ENCODE results near the gene LARP1B.
"Not testable (repeated sequence)": the region's sequence is repeated elsewhere in the genome, so short reads cannot be mapped to it uniquely, and the experiment has no call there.

The LARP1B gene

GRCh38 chr4:128232719-128233118 lies 171.6 kb downstream of the LARP1B start:
- Histone ChIP-seq H3K36me3 (ENCODE audit: control insufficient read depth, low read depth, low read length) (no peaks in the 10 kb centered on the region), H3K4me1 (ENCODE audit: control insufficient read depth, low read depth, low read length) (no peaks in the 10 kb centered on the region), H3K4me3 (ENCODE audit: low read length) (no peak overlapping the region), H3K9ac (ENCODE audit: low read length) (no peak overlapping the region), H3K27me3 (ENCODE audit: control insufficient read depth, insufficient read depth, low read length) (no peaks in the 10 kb centered on the region), H3K27ac (ENCODE audit: low read length) (no peak overlapping the region), H3K9me3 (ENCODE audit: control insufficient read depth, low read depth, low read length) (no peaks in the 10 kb centered on the region)

GRCh38 chr4:128234836-128235235 lies 173.7 kb downstream of the LARP1B start:
- H3K27me3 ChIP-seq (ENCODE audit: control insufficient read depth, insufficient read depth, low read length), result no peaks in the 10 kb centered on the region
- H3K9me3 ChIP-seq (ENCODE audit: control insufficient read depth, low read depth, low read length), result no peaks in the 10 kb centered on the region
- no peak overlapping the region for H3K9ac ChIP-seq (ENCODE audit: low read length)
- H3K36me3 ChIP-seq (ENCODE audit: control insufficient read depth, low read depth, low read length), result no peaks in the 10 kb centered on the region
- H3K4me1 ChIP-seq (ENCODE audit: control insufficient read depth, low read depth, low read length), result no peaks in the 10 kb centered on the region
- H3K4me3 ChIP-seq (ENCODE audit: low read length), result no peak overlapping the region
- no peak overlapping the region for H3K27ac ChIP-seq (ENCODE audit: low read length)

GRCh38 chr4:128241019-128241418 lies 179.9 kb downstream of the LARP1B start:
- Histone ChIP-seq H3K9me3 (ENCODE audit: control insufficient read depth, low read depth, low read length) (peaks cover 5% of the 10 kb centered on the region), H3K27me3 (ENCODE audit: control insufficient read depth, insufficient read depth, low read length) (no peaks in the 10 kb centered on the region), H3K9ac (ENCODE audit: low read length) (no peak overlapping the region), H3K4me1 (ENCODE audit: control insufficient read depth, low read depth, low read length) (no peaks in the 10 kb centered on the region), H3K4me3 (ENCODE audit: low read length) (no peak overlapping the region), H3K27ac (ENCODE audit: low read length) (no peak overlapping the region), H3K36me3 (ENCODE audit: control insufficient read depth, low read depth, low read length) (no peaks in the 10 kb centered on the region)

GRCh38 chr4:128241425-128241913 lies 180.4 kb downstream of the LARP1B start:
- Histone ChIP-seq H3K4me3 (ENCODE audit: low read length) (no peak overlapping the region), H3K9ac (ENCODE audit: low read length) (no peak overlapping the region), H3K27me3 (ENCODE audit: control insufficient read depth, insufficient read depth, low read length) (no peaks in the 10 kb centered on the region), H3K9me3 (ENCODE audit: control insufficient read depth, low read depth, low read length) (peaks cover 5% of the 10 kb centered on the region), H3K36me3 (ENCODE audit: control insufficient read depth, low read depth, low read length) (no peaks in the 10 kb centered on the region), H3K4me1 (ENCODE audit: control insufficient read depth, low read depth, low read length) (no peaks in the 10 kb centered on the region), H3K27ac (ENCODE audit: low read length) (no peak overlapping the region)

GRCh38 chr4:128241981-128242380 lies 180.9 kb downstream of the LARP1B start:
- Histone ChIP-seq H3K4me1 (ENCODE audit: control insufficient read depth, low read depth, low read length) (no peaks in the 10 kb centered on the region), H3K27me3 (ENCODE audit: control insufficient read depth, insufficient read depth, low read length) (no peaks in the 10 kb centered on the region), H3K27ac (ENCODE audit: low read length) (no peak overlapping the region), H3K9ac (ENCODE audit: low read length) (no peak overlapping the region), H3K36me3 (ENCODE audit: control insufficient read depth, low read depth, low read length) (no peaks in the 10 kb centered on the region), H3K4me3 (ENCODE audit: low read length) (no peak overlapping the region), H3K9me3 (ENCODE audit: control insufficient read depth, low read depth, low read length) (peaks cover 7% of the 10 kb centered on the region)

GRCh38 chr4:128242601-128243000 lies 181.5 kb downstream of the LARP1B start:
- Histone ChIP-seq H3K9ac (ENCODE audit: low read length) (no peak overlapping the region), H3K9me3 (ENCODE audit: control insufficient read depth, low read depth, low read length) (peaks cover 12% of the 10 kb centered on the region), H3K36me3 (ENCODE audit: control insufficient read depth, low read depth, low read length) (no peaks in the 10 kb centered on the region), H3K4me1 (ENCODE audit: control insufficient read depth, low read depth, low read length) (no peaks in the 10 kb centered on the region), H3K4me3 (ENCODE audit: low read length) (no peak overlapping the region), H3K27ac (ENCODE audit: low read length) (no peak overlapping the region), H3K27me3 (ENCODE audit: control insufficient read depth, insufficient read depth, low read length) (no peaks in the 10 kb centered on the region)

GRCh38 chr4:128244379-128244778 lies 183.3 kb downstream of the LARP1B start:
- H3K9me3 ChIP-seq (ENCODE audit: control insufficient read depth, low read depth, low read length), result peaks cover 26% of the 10 kb centered on the region
- no peak overlapping the region for H3K27ac ChIP-seq (ENCODE audit: low read length)
- H3K9ac ChIP-seq (ENCODE audit: low read length), result no peak overlapping the region
- no peak overlapping the region for H3K4me3 ChIP-seq (ENCODE audit: low read length)
- H3K27me3 ChIP-seq (ENCODE audit: control insufficient read depth, insufficient read depth, low read length), result no peaks in the 10 kb centered on the region
- H3K36me3 ChIP-seq (ENCODE audit: control insufficient read depth, low read depth, low read length), result no peaks in the 10 kb centered on the region
- H3K4me1 ChIP-seq (ENCODE audit: control insufficient read depth, low read depth, low read length), result no peaks in the 10 kb centered on the region

- H3K4me3 ChIP-seq (ENCODE audit: low read length); H3K36me3 ChIP-seq (ENCODE audit: control insufficient read depth, low read depth, low read length); H3K4me1 ChIP-seq (ENCODE audit: control insufficient read depth, low read depth, low read length); H3K27ac ChIP-seq (ENCODE audit: low read length); H3K9ac ChIP-seq (ENCODE audit: low read length); H3K27me3 ChIP-seq (ENCODE audit: control insufficient read depth, insufficient read depth, low read length): not testable (repeated sequence)
- H3K9me3 ChIP-seq (ENCODE audit: control insufficient read depth, low read depth, low read length), result peaks cover 33% of the 10 kb centered on the region
Measured at GRCh38 chr4:128245391-128245790, 184.3 kb downstream of the LARP1B start.

GRCh38 chr4:128247906-128248305 lies 186.8 kb downstream of the LARP1B start:
- H3K9ac ChIP-seq (ENCODE audit: low read length), result no peak overlapping the region
- H3K4me1 ChIP-seq (ENCODE audit: control insufficient read depth, low read depth, low read length), result no peaks in the 10 kb centered on the region
- H3K9me3 ChIP-seq (ENCODE audit: control insufficient read depth, low read depth, low read length), result peaks cover 41% of the 10 kb centered on the region
- H3K27me3 ChIP-seq (ENCODE audit: control insufficient read depth, insufficient read depth, low read length), result no peaks in the 10 kb centered on the region
- H3K36me3 ChIP-seq (ENCODE audit: control insufficient read depth, low read depth, low read length), result no peaks in the 10 kb centered on the region
- H3K4me3 ChIP-seq (ENCODE audit: low read length), result no peak overlapping the region
- no peak overlapping the region for H3K27ac ChIP-seq (ENCODE audit: low read length)

- H3K9me3 ChIP-seq (ENCODE audit: control insufficient read depth, low read depth, low read length), result peaks cover 41% of the 10 kb centered on the region
- no peaks in the 10 kb centered on the region for H3K4me1 ChIP-seq (ENCODE audit: control insufficient read depth, low read depth, low read length)
- no peak overlapping the region for H3K27ac ChIP-seq (ENCODE audit: low read length)
- no peak overlapping the region for H3K4me3 ChIP-seq (ENCODE audit: low read length)
- no peaks in the 10 kb centered on the region for H3K36me3 ChIP-seq (ENCODE audit: control insufficient read depth, low read depth, low read length)
- no peaks in the 10 kb centered on the region for H3K27me3 ChIP-seq (ENCODE audit: control insufficient read depth, insufficient read depth, low read length)
- H3K9ac ChIP-seq (ENCODE audit: low read length), result no peak overlapping the region
Measured at GRCh38 chr4:128249787-128250668, 188.9 kb downstream of the LARP1B start.

GRCh38 chr4:128255906-128256305 lies 194.8 kb downstream of the LARP1B start:
- Histone ChIP-seq H3K27ac (ENCODE audit: low read length) (no peak overlapping the region), H3K4me3 (ENCODE audit: low read length) (no peak overlapping the region), H3K36me3 (ENCODE audit: control insufficient read depth, low read depth, low read length) (no peaks in the 10 kb centered on the region), H3K9ac (ENCODE audit: low read length) (no peak overlapping the region), H3K27me3 (ENCODE audit: control insufficient read depth, insufficient read depth, low read length) (no peaks in the 10 kb centered on the region), H3K9me3 (ENCODE audit: control insufficient read depth, low read depth, low read length) (peaks cover 6% of the 10 kb centered on the region), H3K4me1 (ENCODE audit: control insufficient read depth, low read depth, low read length) (no peaks in the 10 kb centered on the region)

GRCh38 chr4:128256539-128256938 lies 195.4 kb downstream of the LARP1B start:
- H3K4me3 ChIP-seq (ENCODE audit: low read length), result no peak overlapping the region
- H3K27me3 ChIP-seq (ENCODE audit: control insufficient read depth, insufficient read depth, low read length), result no peaks in the 10 kb centered on the region
- no peak overlapping the region for H3K9ac ChIP-seq (ENCODE audit: low read length)
- H3K9me3 ChIP-seq (ENCODE audit: control insufficient read depth, low read depth, low read length), result peaks cover 3% of the 10 kb centered on the region
- H3K36me3 ChIP-seq (ENCODE audit: control insufficient read depth, low read depth, low read length), result no peaks in the 10 kb centered on the region
- no peaks in the 10 kb centered on the region for H3K4me1 ChIP-seq (ENCODE audit: control insufficient read depth, low read depth, low read length)
- H3K27ac ChIP-seq (ENCODE audit: low read length), result no peak overlapping the region

Data from iPS-18a (cell line).